Osteoblast (primary cell): Measurements from ENCODE around the gene SPACA4. TPM values are rescaled to one million over a fixed set of nuclear protein-coding genes. Genes with fewer than 3 reads are reported as not detected.

Experiments
- DNase-seq: peaks from one replicate; pipeline ENCODE4 v3.0.0; 2011; ENCODE audit warnings: low spot score, mixed read lengths; ENCODE audit not compliant: insufficient read length; ENCODE audit errors: missing footprints
- H2AFZ ChIP-seq: 2 replicates; pipeline ENCODE4 v1.6.0; 2011; ENCODE audit warnings: mild to moderate bottlenecking, low read length
- H3K27ac ChIP-seq: 2 replicates; pipeline ENCODE4 v1.5.1; 2011; ENCODE audit warnings: mild to moderate bottlenecking, low read depth, low read length, moderate library complexity
- H3K27me3 ChIP-seq: 2 replicates; pipeline ENCODE4 v1.6.0; 2012; ENCODE audit warnings: mild to moderate bottlenecking, control low read depth, inconsistent platforms, low read length, moderate library complexity; ENCODE audit not compliant: insufficient read depth
- H3K36me3 ChIP-seq: 2 replicates; pipeline ENCODE4 v1.5.1; 2011; ENCODE audit warnings: mild to moderate bottlenecking, low read length, control low read depth, moderate library complexity; ENCODE audit not compliant: insufficient read depth
- H3K4me1 ChIP-seq: 2 replicates; pipeline ENCODE4 v1.5.1; 2011; ENCODE audit warnings: mild to moderate bottlenecking, low read length, control low read depth, moderate library complexity; ENCODE audit not compliant: insufficient read depth
- H3K4me2 ChIP-seq: 2 replicates; pipeline ENCODE4 v1.6.0; 2011; ENCODE audit warnings: mild to moderate bottlenecking, low read length; ENCODE audit not compliant: insufficient read depth
- H3K4me3 ChIP-seq: fragments of 200-600 bp; sonication (generic); 3 replicates; pipeline ENCODE4 v1.5.1; 2012; ENCODE audit warnings: mild to moderate bottlenecking, low read length, inconsistent platforms; ENCODE audit not compliant: insufficient read depth
- H3K79me2 ChIP-seq: 2 replicates; pipeline ENCODE4 v1.6.0; 2012; ENCODE audit warnings: mild to moderate bottlenecking, low read length, control low read depth, inconsistent platforms; ENCODE audit not compliant: insufficient read depth
- H3K9me3 ChIP-seq: 2 replicates; pipeline ENCODE4 v1.5.1; 2011; ENCODE audit warnings: low read depth, low read length, control low read depth
- H4K20me1 ChIP-seq: 2 replicates; pipeline ENCODE4 v1.6.0; 2012; ENCODE audit warnings: mild to moderate bottlenecking, low read length, control low read depth; ENCODE audit not compliant: insufficient read depth
- total RNA-seq: library from RNA; depleted of rRNA; stranded (reverse); fragments of >200 nt; gene quantifications from 2 replicates; pipeline ENCODE4 v1.2.3, GENCODE V29; 2012
- TF ChIP-seq, protein P1 (sequence below): IDR thresholded peaks from 2 replicates; pipeline ENCODE4 v1.5.1; 2011; ENCODE audit warnings: mild to moderate bottlenecking, low read depth, low read length, moderate library complexity; ENCODE audit errors: extremely low read depth

SPACA4 gene
- total RNA-seq, 1 donor = not detected

- H3K27me3 ChIP-seq = no peaks in the 10 kb centered on the region
- TF ChIP-seq, protein P1, sequence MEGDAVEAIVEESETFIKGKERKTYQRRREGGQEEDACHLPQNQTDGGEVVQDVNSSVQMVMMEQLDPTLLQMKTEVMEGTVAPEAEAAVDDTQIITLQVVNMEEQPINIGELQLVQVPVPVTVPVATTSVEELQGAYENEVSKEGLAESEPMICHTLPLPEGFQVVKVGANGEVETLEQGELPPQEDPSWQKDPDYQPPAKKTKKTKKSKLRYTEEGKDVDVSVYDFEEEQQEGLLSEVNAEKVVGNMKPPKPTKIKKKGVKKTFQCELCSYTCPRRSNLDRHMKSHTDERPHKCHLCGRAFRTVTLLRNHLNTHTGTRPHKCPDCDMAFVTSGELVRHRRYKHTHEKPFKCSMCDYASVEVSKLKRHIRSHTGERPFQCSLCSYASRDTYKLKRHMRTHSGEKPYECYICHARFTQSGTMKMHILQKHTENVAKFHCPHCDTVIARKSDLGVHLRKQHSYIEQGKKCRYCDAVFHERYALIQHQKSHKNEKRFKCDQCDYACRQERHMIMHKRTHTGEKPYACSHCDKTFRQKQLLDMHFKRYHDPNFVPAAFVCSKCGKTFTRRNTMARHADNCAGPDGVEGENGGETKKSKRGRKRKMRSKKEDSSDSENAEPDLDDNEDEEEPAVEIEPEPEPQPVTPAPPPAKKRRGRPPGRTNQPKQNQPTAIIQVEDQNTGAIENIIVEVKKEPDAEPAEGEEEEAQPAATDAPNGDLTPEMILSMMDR = peak; percentile 16
- DNase-seq = peak; percentile 58
- H3K79me2 ChIP-seq = no peaks in the 10 kb centered on the region
- no peaks in the 10 kb centered on the region for H4K20me1 ChIP-seq
- no peaks in the 10 kb centered on the region for H3K36me3 ChIP-seq
- H3K27ac ChIP-seq = no peak overlapping the region
- H3K9me3 ChIP-seq = no peaks in the 10 kb centered on the region
- H2AFZ ChIP-seq = no peak overlapping the region
- H3K4me1 ChIP-seq = peaks cover 5% of the 10 kb centered on the region
- no peak overlapping the region for H3K4me3 ChIP-seq
- no peak overlapping the region for H3K4me2 ChIP-seq
Measured at GRCh38 chr19:48591021-48591420, 15.5 kb upstream of the SPACA4 start.

DNA sequence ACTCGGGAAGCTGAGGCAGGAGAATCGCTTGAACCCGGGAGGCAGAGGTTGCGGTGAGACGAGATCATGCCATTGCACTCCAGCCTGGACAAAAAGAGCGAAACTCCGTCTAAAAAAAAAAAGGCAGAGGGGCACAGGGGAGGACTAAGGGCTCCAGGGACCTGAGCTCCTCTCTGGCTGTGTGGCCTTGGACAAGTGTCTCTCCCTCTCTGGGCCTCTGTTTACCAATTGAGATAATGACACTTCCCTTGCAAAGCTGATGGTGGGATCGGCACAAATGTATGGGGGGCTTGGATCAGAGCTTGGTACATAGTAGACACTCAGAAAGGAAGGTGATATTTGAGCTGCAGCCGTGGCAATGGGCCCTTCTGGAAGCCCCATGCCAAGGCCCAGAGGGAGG is 11.4 kb upstream of the SPACA4 start:
- Histone ChIP-seq H3K9me3 (no peaks in the 10 kb centered on the region), H3K27ac (no peak overlapping the region), H2AFZ (no peak overlapping the region), H3K4me2 (no peak overlapping the region), H3K4me1 (no peaks in the 10 kb centered on the region), H3K36me3 (no peaks in the 10 kb centered on the region), H3K79me2 (no peaks in the 10 kb centered on the region), H4K20me1 (no peaks in the 10 kb centered on the region), H3K27me3 (no peaks in the 10 kb centered on the region), H3K4me3 (no peak overlapping the region)
- peak; percentile 26 for DNase-seq
- TF ChIP-seq, protein P1 = no peak

DNA sequence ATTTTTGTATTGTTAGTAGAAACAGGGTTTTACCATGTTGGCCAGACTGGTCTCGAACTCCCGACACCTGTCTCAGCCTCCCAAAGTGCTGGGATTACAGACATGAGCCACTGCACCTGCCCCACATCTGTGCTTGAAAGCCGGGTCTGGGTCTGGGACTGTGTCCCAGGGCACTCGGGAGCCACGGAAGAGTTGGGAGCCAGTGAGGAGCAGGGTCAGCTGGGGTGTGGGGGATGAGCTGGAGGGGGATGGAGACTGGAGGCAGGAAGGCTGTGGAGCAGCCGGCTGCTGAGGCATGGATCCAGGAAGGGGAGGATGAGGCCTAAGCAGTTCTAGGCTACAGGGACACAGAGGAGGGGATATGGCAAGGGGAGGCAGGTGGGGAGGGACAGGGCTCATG is 10.7 kb upstream of the SPACA4 start:
- TF ChIP-seq, protein P1 = no peak
- H3K9me3 ChIP-seq = no peaks in the 10 kb centered on the region

GRCh38 chr19:48596237-48596636 is 10.3 kb upstream of the SPACA4 start:
- Histone ChIP-seq H3K4me1 (no peaks in the 10 kb centered on the region), H3K9me3 (no peaks in the 10 kb centered on the region), H3K27me3 (no peaks in the 10 kb centered on the region), H3K79me2 (no peaks in the 10 kb centered on the region), H3K36me3 (no peaks in the 10 kb centered on the region), H3K4me3 (no peak overlapping the region), H3K27ac (no peak overlapping the region), H3K4me2 (no peak overlapping the region), H2AFZ (no peak overlapping the region), H4K20me1 (no peaks in the 10 kb centered on the region)
- DNase-seq = peak; percentile 30
- TF ChIP-seq, protein P1 = no peak

More for the DNA sequence above, 10.7 kb upstream of the SPACA4 start:
- Histone ChIP-seq H3K79me2 (no peaks in the 10 kb centered on the region), H4K20me1 (no peaks in the 10 kb centered on the region), H3K27ac (no peak overlapping the region), H3K4me2 (no peak overlapping the region), H3K27me3 (no peaks in the 10 kb centered on the region), H3K4me3 (no peak overlapping the region), H2AFZ (no peak overlapping the region), H3K4me1 (no peaks in the 10 kb centered on the region), H3K36me3 (no peaks in the 10 kb centered on the region)
- DNase-seq = peak; percentile 49
